ENCODE measurements around the gene MANBA.
"Not testable (repeated sequence)": the region's sequence is repeated elsewhere in the genome, so short reads cannot be mapped to it uniquely, and the experiment has no call there.

The MANBA gene

GRCh38 chr4:102713096-102713495 lies 47.7 kb downstream of the MANBA start:
- Histone ChIP-seq H4K91ac (ENCODE audit: low read length) (no peak overlapping the region), H3K27ac (ENCODE audit: low read length, poor library complexity, severe bottlenecking) (no peak overlapping the region), H2AFZ (ENCODE audit: low read depth, low read length) (no peak overlapping the region), H2BK15ac (ENCODE audit: low read depth, poor library complexity, severe bottlenecking) (no peak overlapping the region), H3K79me1 (replicated peaks; ENCODE audit: low read length, poor library complexity, severe bottlenecking) (peaks cover 2% of the 10 kb centered on the region), H3K4me1 (ENCODE audit: control insufficient read depth, insufficient read depth, low read depth, low read length) (peaks cover 3% of the 10 kb centered on the region), H3K4ac (ENCODE audit: low read depth in 1 of 2, low read length in 2 of 2) (no peak overlapping the region), H2AK5ac (ENCODE audit: low read length, severe bottlenecking) (no peak overlapping the region), H3K27me3 (ENCODE audit: control insufficient read depth in 1 of 2, insufficient read depth in 1 of 2, low read length in 2 of 2) (no peaks in the 10 kb centered on the region), H3K4me3 (ENCODE audit: insufficient read depth in 1 of 2, low read depth in 1 of 2, low read length in 2 of 2) (no peak overlapping the region), H3K14ac (ENCODE audit: low read length in 2 of 2) (no peak overlapping the region), H3K36me3 (ENCODE audit: control insufficient read depth in 1 of 2, insufficient read depth in 2 of 2, low read depth in 1 of 2, low read length in 2 of 2) (peaks cover 2 to 36% of the 10 kb centered on the region in 2 experiments), H3K9me3 (ENCODE audit: control insufficient read depth, low read length) (no peaks in the 10 kb centered on the region), H2BK5ac (ENCODE audit: low read depth, low read length, poor library complexity, severe bottlenecking) (no peak overlapping the region), H3K23ac (ENCODE audit: low read length in 2 of 2) (no peak overlapping the region), H3K9ac (ENCODE audit: low read length) (peak overlapping the region; percentile 36), H3K4me2 (ENCODE audit: low read length, poor library complexity, severe bottlenecking) (no peak overlapping the region), H2BK12ac (ENCODE audit: low read length in 2 of 2) (no peak overlapping the region), H2BK120ac (ENCODE audit: low read depth, low read length) (no peak overlapping the region), H3K18ac (ENCODE audit: low read depth in 1 of 2, low read length in 2 of 2) (no peak overlapping the region), H4K8ac (ENCODE audit: low read length) (no peak overlapping the region)
- 10% methylated on average over 2 of the region's 3 CpGs for WGBS
- peak; percentile 69 for DNase-seq

- Histone ChIP-seq H3K4ac (ENCODE audit: low read depth in 1 of 2, low read length in 2 of 2) (no peak overlapping the region), H2AFZ (ENCODE audit: low read depth, low read length) (no peak overlapping the region), H3K79me1 (replicated peaks; ENCODE audit: low read length, poor library complexity, severe bottlenecking) (peaks cover 4% of the 10 kb centered on the region), H3K4me3 (ENCODE audit: insufficient read depth in 1 of 2, low read depth in 1 of 2, low read length in 2 of 2) (no peak overlapping the region), H3K18ac (ENCODE audit: low read depth in 1 of 2, low read length in 2 of 2) (no peak overlapping the region), H2BK12ac (ENCODE audit: low read length in 2 of 2) (no peak overlapping the region), H2BK5ac (ENCODE audit: low read depth, low read length, poor library complexity, severe bottlenecking) (no peak overlapping the region), H2BK120ac (ENCODE audit: low read depth, low read length) (no peak overlapping the region), H3K9ac (ENCODE audit: low read length) (no peak overlapping the region), H3K4me1 (ENCODE audit: control insufficient read depth, insufficient read depth, low read depth, low read length) (peaks cover 3% of the 10 kb centered on the region), H3K9me3 (ENCODE audit: control insufficient read depth, low read length) (no peaks in the 10 kb centered on the region), H2BK15ac (ENCODE audit: low read depth, poor library complexity, severe bottlenecking) (no peak overlapping the region), H3K27me3 (ENCODE audit: control insufficient read depth in 1 of 2, insufficient read depth in 1 of 2, low read length in 2 of 2) (no peaks in the 10 kb centered on the region), H4K8ac (ENCODE audit: low read length) (no peak overlapping the region), H3K4me2 (ENCODE audit: low read length, poor library complexity, severe bottlenecking) (no peak overlapping the region), H3K23ac (ENCODE audit: low read length in 2 of 2) (no peak overlapping the region), H3K27ac (ENCODE audit: low read length, poor library complexity, severe bottlenecking) (no peak overlapping the region), H2AK5ac (ENCODE audit: low read length, severe bottlenecking) (no peak overlapping the region), H3K14ac (ENCODE audit: low read length in 2 of 2) (no peak overlapping the region), H3K36me3 (ENCODE audit: control insufficient read depth in 1 of 2, insufficient read depth in 2 of 2, low read depth in 1 of 2, low read length in 2 of 2) (peaks cover 2 to 29% of the 10 kb centered on the region in 2 experiments), H4K91ac (ENCODE audit: low read length) (no peak overlapping the region)
- no peak for DNase-seq
- WGBS, result 85% methylated on average over 3 of the region's 3 CpGs
These were observed 49.8 kb downstream of the MANBA start for GRCh38 chr4:102710986-102711385.

- H3K79me1 ChIP-seq (replicated peaks; ENCODE audit: low read length, poor library complexity, severe bottlenecking); H3K27ac ChIP-seq (ENCODE audit: low read length, poor library complexity, severe bottlenecking); H3K9me3 ChIP-seq (ENCODE audit: control insufficient read depth, low read length); H3K4me1 ChIP-seq (ENCODE audit: control insufficient read depth, insufficient read depth, low read depth, low read length); DNase-seq; H3K23ac ChIP-seq (ENCODE audit: low read length in 2 of 2); H3K4me3 ChIP-seq (ENCODE audit: insufficient read depth in 1 of 2, low read depth in 1 of 2, low read length in 2 of 2); H3K18ac ChIP-seq (ENCODE audit: low read depth in 1 of 2, low read length in 2 of 2); H4K91ac ChIP-seq (ENCODE audit: low read length); H2BK5ac ChIP-seq (ENCODE audit: low read depth, low read length, poor library complexity, severe bottlenecking); H2AK5ac ChIP-seq (ENCODE audit: low read length, severe bottlenecking); H2BK12ac ChIP-seq (ENCODE audit: low read length in 2 of 2); H2BK120ac ChIP-seq (ENCODE audit: low read depth, low read length); H3K14ac ChIP-seq (ENCODE audit: low read length in 2 of 2); H3K4ac ChIP-seq (ENCODE audit: low read depth in 1 of 2, low read length in 2 of 2); H3K27me3 ChIP-seq (ENCODE audit: control insufficient read depth in 1 of 2, insufficient read depth in 1 of 2, low read length in 2 of 2); H2BK15ac ChIP-seq (ENCODE audit: low read depth, poor library complexity, severe bottlenecking); H2AFZ ChIP-seq (ENCODE audit: low read depth, low read length); H4K8ac ChIP-seq (ENCODE audit: low read length); H3K9ac ChIP-seq (ENCODE audit: low read length); H3K4me2 ChIP-seq (ENCODE audit: low read length, poor library complexity, severe bottlenecking): not testable (repeated sequence)
- H3K36me3 ChIP-seq (ENCODE audit: control insufficient read depth in 1 of 2, insufficient read depth in 2 of 2, low read depth in 1 of 2, low read length in 2 of 2), result peaks cover 0 to 18% of the 10 kb centered on the region in 2 experiments
- 95% methylated on average over 1 of the region's 1 CpG for WGBS
These were observed 51.7 kb downstream of the MANBA start for GRCh38 chr4:102709060-102709459.

- Histone ChIP-seq H2AFZ (ENCODE audit: low read depth, low read length) (no peak overlapping the region), H3K23ac (ENCODE audit: low read length in 2 of 2) (no peak overlapping the region), H3K18ac (ENCODE audit: low read depth in 1 of 2, low read length in 2 of 2) (no peak overlapping the region), H2BK5ac (ENCODE audit: low read depth, low read length, poor library complexity, severe bottlenecking) (no peak overlapping the region), H3K4me2 (ENCODE audit: low read length, poor library complexity, severe bottlenecking) (no peak overlapping the region), H3K4ac (ENCODE audit: low read depth in 1 of 2, low read length in 2 of 2) (no peak overlapping the region), H3K4me1 (ENCODE audit: control insufficient read depth, insufficient read depth, low read depth, low read length) (no peaks in the 10 kb centered on the region), H3K27me3 (ENCODE audit: control insufficient read depth in 1 of 2, insufficient read depth in 1 of 2, low read length in 2 of 2) (no peaks in the 10 kb centered on the region), H3K14ac (ENCODE audit: low read length in 2 of 2) (no peak overlapping the region), H2BK120ac (ENCODE audit: low read depth, low read length) (no peak overlapping the region), H3K27ac (ENCODE audit: low read length, poor library complexity, severe bottlenecking) (no peak overlapping the region), H3K79me1 (replicated peaks; ENCODE audit: low read length, poor library complexity, severe bottlenecking) (peaks cover 8% of the 10 kb centered on the region), H2AK5ac (ENCODE audit: low read length, severe bottlenecking) (no peak overlapping the region), H3K36me3 (ENCODE audit: control insufficient read depth in 1 of 2, insufficient read depth in 2 of 2, low read depth in 1 of 2, low read length in 2 of 2) (peaks cover 0 to 13% of the 10 kb centered on the region in 2 experiments), H2BK12ac (ENCODE audit: low read length in 2 of 2) (no peak overlapping the region), H3K9me3 (ENCODE audit: control insufficient read depth, low read length) (no peaks in the 10 kb centered on the region), H3K4me3 (ENCODE audit: insufficient read depth in 1 of 2, low read depth in 1 of 2, low read length in 2 of 2) (no peak overlapping the region), H2BK15ac (ENCODE audit: low read depth, poor library complexity, severe bottlenecking) (no peak overlapping the region), H4K8ac (ENCODE audit: low read length) (no peak overlapping the region), H4K91ac (ENCODE audit: low read length) (no peak overlapping the region), H3K9ac (ENCODE audit: low read length) (no peak overlapping the region)
- no CpG with 5 or more reads among the region's 1 CpG for WGBS
- DNase-seq, result no peak
These were observed 53.6 kb downstream of the MANBA start for GRCh38 chr4:102707150-102707549.
